ENCODE measurements around the gene GPR108. TPM values are rescaled to one million over a fixed set of nuclear protein-coding genes. Genes with fewer than 3 reads are reported as not detected.

Gene GPR108
- total RNA-seq, 2 experiments from 2014 or later = 63.2 to 88.3 TPM

DNA sequence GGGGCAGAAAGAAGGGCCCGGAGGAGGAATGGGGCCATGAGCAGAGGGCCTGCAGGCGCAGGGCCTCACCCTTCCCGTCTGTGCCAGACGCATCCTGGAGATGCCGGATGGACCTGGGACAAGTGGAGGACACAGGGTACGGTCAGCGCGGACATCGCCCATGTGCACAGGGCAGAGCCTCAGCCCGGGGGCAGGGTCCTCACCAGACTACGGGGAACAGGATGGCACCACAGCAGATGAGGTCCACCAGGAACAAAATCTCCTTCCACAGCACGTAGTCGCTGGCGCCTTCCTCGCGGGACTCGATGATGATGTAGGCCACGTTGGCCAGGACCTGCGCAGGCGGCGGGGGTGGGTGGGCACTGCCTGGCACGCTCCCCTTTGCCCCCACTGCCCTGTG, 5.6 kb downstream of the GPR108 start:
- Histone ChIP-seq H3K36me3 (ENCODE audit: insufficient read depth, low read length) (no peaks in the 10 kb centered on the region; the same call in 1 of the 2 replicates), H3K79me2 (ENCODE audit: insufficient read depth, low read depth, low read length) (peaks cover 13% of the 10 kb centered on the region; the same call in 1 of the 2 replicates), H2AFZ (ENCODE audit: low read length) (no peak overlapping the region), H3K9me3 (ENCODE audit: low read length) (no peaks in the 10 kb centered on the region), H3K9me2 (ENCODE audit: insufficient read depth, low read length) (no peaks in the 10 kb centered on the region), H4K20me1 (ENCODE audit: insufficient read depth, low read length) (no peaks in the 10 kb centered on the region), H3K27ac (ENCODE audit: low read depth, low read length, poor library complexity, severe bottlenecking) (no peak overlapping the region), H3K4me1 (ENCODE audit: insufficient read depth, low read length, poor library complexity, severe bottlenecking) (peaks cover 26% of the 10 kb centered on the region), H3K4me2 (ENCODE audit: low read length) (no peak overlapping the region), H3K4me3 (ENCODE audit: low read depth, low read length, poor library complexity, severe bottlenecking) (no peak overlapping the region)
- ChIA-PET CTCF (ENCODE audit: unreplicated experiment) (no interaction called here), POLR2A (no interaction called here)
- intact Hi-C loops (cut with micrococcal nuclease; ENCODE audit: unreplicated experiment) = no loop called here
- no TSS peak for BruUV-seq (replicated peaks)
- no peak for DNase-seq (ENCODE audit: low spot score)
- no peak for TF ChIP-seq EZH2phosphoT487 (IDR thresholded peaks at IDR 0.05; ENCODE audit: borderline replicate concordance, low read depth, low read length)
- TF ChIP-seq, protein P1, sequence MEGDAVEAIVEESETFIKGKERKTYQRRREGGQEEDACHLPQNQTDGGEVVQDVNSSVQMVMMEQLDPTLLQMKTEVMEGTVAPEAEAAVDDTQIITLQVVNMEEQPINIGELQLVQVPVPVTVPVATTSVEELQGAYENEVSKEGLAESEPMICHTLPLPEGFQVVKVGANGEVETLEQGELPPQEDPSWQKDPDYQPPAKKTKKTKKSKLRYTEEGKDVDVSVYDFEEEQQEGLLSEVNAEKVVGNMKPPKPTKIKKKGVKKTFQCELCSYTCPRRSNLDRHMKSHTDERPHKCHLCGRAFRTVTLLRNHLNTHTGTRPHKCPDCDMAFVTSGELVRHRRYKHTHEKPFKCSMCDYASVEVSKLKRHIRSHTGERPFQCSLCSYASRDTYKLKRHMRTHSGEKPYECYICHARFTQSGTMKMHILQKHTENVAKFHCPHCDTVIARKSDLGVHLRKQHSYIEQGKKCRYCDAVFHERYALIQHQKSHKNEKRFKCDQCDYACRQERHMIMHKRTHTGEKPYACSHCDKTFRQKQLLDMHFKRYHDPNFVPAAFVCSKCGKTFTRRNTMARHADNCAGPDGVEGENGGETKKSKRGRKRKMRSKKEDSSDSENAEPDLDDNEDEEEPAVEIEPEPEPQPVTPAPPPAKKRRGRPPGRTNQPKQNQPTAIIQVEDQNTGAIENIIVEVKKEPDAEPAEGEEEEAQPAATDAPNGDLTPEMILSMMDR (conservative IDR thresholded peaks at IDR 0.05; ENCODE audit: low read length) = no peak

DNA sequence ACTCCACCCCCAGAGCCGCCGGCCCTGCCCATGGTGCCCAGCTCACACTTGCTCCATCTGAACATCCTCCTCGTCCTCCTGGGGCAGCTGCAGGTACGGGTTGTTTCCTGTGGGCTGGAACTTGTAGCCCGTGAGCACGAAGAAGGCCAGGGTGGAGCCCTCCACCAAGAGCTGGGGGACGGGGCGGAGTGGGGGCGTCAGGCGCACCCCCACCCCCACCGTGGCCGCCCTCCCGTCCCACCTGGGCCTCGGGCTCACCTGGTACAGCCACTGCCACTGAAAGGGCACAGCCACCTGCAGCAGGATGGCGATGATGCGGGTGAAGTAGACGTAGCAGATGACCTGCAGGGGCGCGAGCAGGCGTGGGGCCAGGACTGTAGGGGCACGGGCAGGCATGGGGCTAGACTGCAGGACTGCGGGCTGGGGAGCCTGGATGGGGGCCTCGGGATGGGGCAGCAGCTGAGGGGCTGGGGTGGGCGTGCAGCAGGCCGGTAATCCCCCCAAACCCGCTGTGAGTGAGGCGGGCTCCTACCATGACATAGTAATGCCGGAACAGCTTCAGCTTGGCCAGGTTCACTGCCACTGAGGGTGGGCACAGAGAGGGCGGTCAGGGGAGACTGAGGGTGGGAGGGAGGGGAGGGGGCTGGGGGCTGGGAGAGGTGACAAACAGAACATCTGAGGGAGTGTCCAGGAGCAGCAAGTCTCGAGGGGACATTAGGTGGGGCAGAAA, 6.3 kb downstream of the GPR108 start:
- POLR2A ChIA-PET = no interaction called here
- H3K4me1 ChIP-seq (ENCODE audit: insufficient read depth, low read length, poor library complexity, severe bottlenecking) = peaks cover 26% of the 10 kb centered on the region
- H3K4me3 ChIP-seq (ENCODE audit: low read depth, low read length, poor library complexity, severe bottlenecking) = no peak overlapping the region
- H4K20me1 ChIP-seq (ENCODE audit: insufficient read depth, low read length) = no peaks in the 10 kb centered on the region
- peaks cover 9% of the 10 kb centered on the region; the same call in 1 of the 2 replicates for H3K79me2 ChIP-seq (ENCODE audit: insufficient read depth, low read depth, low read length)
- H3K9me3 ChIP-seq (ENCODE audit: low read length) = no peaks in the 10 kb centered on the region
- no peak for DNase-seq (ENCODE audit: low spot score)
- H2AFZ ChIP-seq (ENCODE audit: low read length) = no peak overlapping the region
- no TSS peak for BruUV-seq (replicated peaks)
- intact Hi-C loops (cut with micrococcal nuclease; ENCODE audit: unreplicated experiment) = no loop called here
- no peak overlapping the region for H3K4me2 ChIP-seq (ENCODE audit: low read length)
- no peaks in the 10 kb centered on the region for H3K9me2 ChIP-seq (ENCODE audit: insufficient read depth, low read length)
- H3K27ac ChIP-seq (ENCODE audit: low read depth, low read length, poor library complexity, severe bottlenecking) = no peak overlapping the region
- H3K36me3 ChIP-seq (ENCODE audit: insufficient read depth, low read length) = no peaks in the 10 kb centered on the region; the same call in 1 of the 2 replicates
- TF ChIP-seq, protein P1 (conservative IDR thresholded peaks at IDR 0.05; ENCODE audit: low read length) = no peak
- TF ChIP-seq EZH2phosphoT487 (IDR thresholded peaks at IDR 0.05; ENCODE audit: borderline replicate concordance, low read depth, low read length) = no peak
- CTCF ChIA-PET (ENCODE audit: unreplicated experiment) = interaction anchor here (0.6 kb wide), 1 partner anchor 803 kb away, joined by 3 read pairs; no protein-coding TSS in a partner anchor
